ENCODE measurements around the gene CCDC170. TPM values are rescaled to one million over a fixed set of nuclear protein-coding genes. Genes with fewer than 3 reads are reported as not detected.

The CCDC170 gene
- polyA plus RNA-seq, 1 of the 3 experiments (the other 2 are of a cell fraction), result not detected

DNA sequence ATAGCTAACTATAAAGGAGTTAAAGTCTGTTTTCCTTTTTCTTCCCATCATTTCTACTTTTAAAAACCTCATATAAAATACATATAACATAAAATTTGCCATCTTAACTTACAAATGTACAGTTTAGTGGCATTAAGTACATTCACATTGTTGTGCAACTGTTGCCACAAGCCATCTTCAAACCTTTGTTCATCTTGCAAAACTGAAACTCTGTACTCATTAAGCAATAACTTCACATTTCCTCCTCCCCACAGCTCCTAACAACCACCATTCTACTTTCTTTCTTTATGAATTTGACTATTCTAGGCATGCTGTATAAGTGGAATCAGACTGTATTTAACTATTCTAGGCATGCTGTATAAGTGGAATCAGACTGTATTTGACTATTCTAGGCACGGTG lies 4.5 kb downstream of the CCDC170 start (continued):
- TF ChIP-seq, protein P1, sequence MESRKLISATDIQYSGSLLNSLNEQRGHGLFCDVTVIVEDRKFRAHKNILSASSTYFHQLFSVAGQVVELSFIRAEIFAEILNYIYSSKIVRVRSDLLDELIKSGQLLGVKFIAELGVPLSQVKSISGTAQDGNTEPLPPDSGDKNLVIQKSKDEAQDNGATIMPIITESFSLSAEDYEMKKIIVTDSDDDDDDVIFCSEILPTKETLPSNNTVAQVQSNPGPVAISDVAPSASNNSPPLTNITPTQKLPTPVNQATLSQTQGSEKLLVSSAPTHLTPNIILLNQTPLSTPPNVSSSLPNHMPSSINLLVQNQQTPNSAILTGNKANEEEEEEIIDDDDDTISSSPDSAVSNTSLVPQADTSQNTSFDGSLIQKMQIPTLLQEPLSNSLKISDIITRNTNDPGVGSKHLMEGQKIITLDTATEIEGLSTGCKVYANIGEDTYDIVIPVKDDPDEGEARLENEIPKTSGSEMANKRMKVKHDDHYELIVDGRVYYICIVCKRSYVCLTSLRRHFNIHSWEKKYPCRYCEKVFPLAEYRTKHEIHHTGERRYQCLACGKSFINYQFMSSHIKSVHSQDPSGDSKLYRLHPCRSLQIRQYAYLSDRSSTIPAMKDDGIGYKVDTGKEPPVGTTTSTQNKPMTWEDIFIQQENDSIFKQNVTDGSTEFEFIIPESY (IDR thresholded peaks at IDR 0.05; ENCODE audit: borderline replicate concordance, low read depth), result no peak
- no peak for TF ChIP-seq ELF1 (IDR thresholded peaks at IDR 0.05)
- TF ChIP-seq, protein P2, sequence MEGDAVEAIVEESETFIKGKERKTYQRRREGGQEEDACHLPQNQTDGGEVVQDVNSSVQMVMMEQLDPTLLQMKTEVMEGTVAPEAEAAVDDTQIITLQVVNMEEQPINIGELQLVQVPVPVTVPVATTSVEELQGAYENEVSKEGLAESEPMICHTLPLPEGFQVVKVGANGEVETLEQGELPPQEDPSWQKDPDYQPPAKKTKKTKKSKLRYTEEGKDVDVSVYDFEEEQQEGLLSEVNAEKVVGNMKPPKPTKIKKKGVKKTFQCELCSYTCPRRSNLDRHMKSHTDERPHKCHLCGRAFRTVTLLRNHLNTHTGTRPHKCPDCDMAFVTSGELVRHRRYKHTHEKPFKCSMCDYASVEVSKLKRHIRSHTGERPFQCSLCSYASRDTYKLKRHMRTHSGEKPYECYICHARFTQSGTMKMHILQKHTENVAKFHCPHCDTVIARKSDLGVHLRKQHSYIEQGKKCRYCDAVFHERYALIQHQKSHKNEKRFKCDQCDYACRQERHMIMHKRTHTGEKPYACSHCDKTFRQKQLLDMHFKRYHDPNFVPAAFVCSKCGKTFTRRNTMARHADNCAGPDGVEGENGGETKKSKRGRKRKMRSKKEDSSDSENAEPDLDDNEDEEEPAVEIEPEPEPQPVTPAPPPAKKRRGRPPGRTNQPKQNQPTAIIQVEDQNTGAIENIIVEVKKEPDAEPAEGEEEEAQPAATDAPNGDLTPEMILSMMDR (IDR thresholded peaks at IDR 0.05), result no peak

DNA sequence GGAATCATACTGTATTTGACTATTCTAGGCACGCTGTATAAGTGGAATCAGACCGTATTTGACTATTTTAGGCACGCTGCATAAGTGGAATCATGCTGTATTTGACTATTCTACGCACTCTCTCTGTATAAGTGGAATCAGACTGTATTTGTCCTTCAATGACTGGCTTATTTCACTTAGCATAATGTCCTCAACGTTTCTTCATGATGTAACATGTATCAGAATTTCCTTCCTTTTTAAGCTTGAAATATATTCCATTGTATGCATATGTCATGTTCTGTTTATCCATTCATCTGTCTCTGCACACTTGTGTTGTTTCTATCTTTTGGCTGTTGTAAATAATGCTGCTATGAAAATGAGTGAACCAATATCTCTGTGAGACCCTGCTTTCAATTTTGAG lies 5.7 kb downstream of the CCDC170 start:
- CTCF ChIA-PET, result no interaction called here
- WGBS (ENCODE audit: low lambda C conversion rate), result 8% methylated on average over 5 of the region's 5 CpGs

More for the DNA sequence above, 5.7 kb downstream of the CCDC170 start:
- Histone ChIP-seq H2AFZ (ENCODE audit: low read depth) (no peak overlapping the region), H3K4me2 (no peak overlapping the region), H3K27ac (ENCODE audit: low read depth in 2 of 2, low read length in 1 of 2) (no peak overlapping the region), H3K4me3 (ENCODE audit: low read depth in 2 of 2, low read length in 1 of 2) (no peak overlapping the region), H3K27me3 (ENCODE audit: insufficient read depth) (peaks cover 13% of the 10 kb centered on the region; the same call in 1 of the 2 replicates), H3K9me2 (no peaks in the 10 kb centered on the region), H4K20me1 (ENCODE audit: insufficient read depth) (no peaks in the 10 kb centered on the region), H3K9me3 (no peaks in the 10 kb centered on the region), H3K36me3 (replicated peaks in 1 of 2; ENCODE audit: control insufficient read depth in 1 of 2, insufficient read depth in 2 of 2, low read length in 1 of 2) (no peaks in the 10 kb centered on the region), H3K9ac (no peak overlapping the region), H3K79me2 (ENCODE audit: insufficient read depth) (no peaks in the 10 kb centered on the region), H3F3A (replicated peaks; ENCODE audit: insufficient read depth) (no peaks in the 10 kb centered on the region), H3K4me1 (ENCODE audit: control insufficient read depth in 1 of 2, insufficient read depth in 2 of 2, low read depth in 1 of 2, low read length in 1 of 2) (no peaks in the 10 kb centered on the region)
- no peak for DNase-seq
- TF ChIP-seq ELF1 (IDR thresholded peaks at IDR 0.05), result no peak
- TF ChIP-seq EP300 (IDR thresholded peaks at IDR 0.05; ENCODE audit: borderline replicate concordance in 1 of 2, low read depth in 1 of 2, low read length in 1 of 2), result no peak
- TF ChIP-seq SMC3 (IDR thresholded peaks at IDR 0.05; ENCODE audit: low read depth, low read length), result no peak
- TF ChIP-seq, protein P3, sequence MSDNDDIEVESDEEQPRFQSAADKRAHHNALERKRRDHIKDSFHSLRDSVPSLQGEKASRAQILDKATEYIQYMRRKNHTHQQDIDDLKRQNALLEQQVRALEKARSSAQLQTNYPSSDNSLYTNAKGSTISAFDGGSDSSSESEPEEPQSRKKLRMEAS (IDR thresholded peaks at IDR 0.05; ENCODE audit: low read depth), result no peak
- TF ChIP-seq CHD2 (IDR thresholded peaks at IDR 0.05; ENCODE audit: low read length, partially characterized antibody), result no peak
- no peak for TF ChIP-seq TCF12 (IDR thresholded peaks at IDR 0.05)
- TF ChIP-seq GABPA (IDR thresholded peaks at IDR 0.05; ENCODE audit: low read depth), result no peak
- TF ChIP-seq MXI1 (IDR thresholded peaks at IDR 0.05; ENCODE audit: low read depth, low read length), result no peak
- TF ChIP-seq, protein P2 (IDR thresholded peaks at IDR 0.05), result no peak
- no peak for TF ChIP-seq FOXM1 (IDR thresholded peaks at IDR 0.05; ENCODE audit: low read depth)
- TF ChIP-seq, protein P4, sequence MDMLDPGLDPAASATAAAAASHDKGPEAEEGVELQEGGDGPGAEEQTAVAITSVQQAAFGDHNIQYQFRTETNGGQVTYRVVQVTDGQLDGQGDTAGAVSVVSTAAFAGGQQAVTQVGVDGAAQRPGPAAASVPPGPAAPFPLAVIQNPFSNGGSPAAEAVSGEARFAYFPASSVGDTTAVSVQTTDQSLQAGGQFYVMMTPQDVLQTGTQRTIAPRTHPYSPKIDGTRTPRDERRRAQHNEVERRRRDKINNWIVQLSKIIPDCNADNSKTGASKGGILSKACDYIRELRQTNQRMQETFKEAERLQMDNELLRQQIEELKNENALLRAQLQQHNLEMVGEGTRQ (IDR thresholded peaks at IDR 0.05; ENCODE audit: borderline replicate concordance, low read depth, low read length), result no peak
- TF ChIP-seq GATA2 (CRISPR knock-in tag; IDR thresholded peaks at IDR 0.05), result no peak
- TF ChIP-seq RXRA (IDR thresholded peaks at IDR 0.05; ENCODE audit: borderline replicate concordance, low read depth), result no peak
- TF ChIP-seq, protein P5, sequence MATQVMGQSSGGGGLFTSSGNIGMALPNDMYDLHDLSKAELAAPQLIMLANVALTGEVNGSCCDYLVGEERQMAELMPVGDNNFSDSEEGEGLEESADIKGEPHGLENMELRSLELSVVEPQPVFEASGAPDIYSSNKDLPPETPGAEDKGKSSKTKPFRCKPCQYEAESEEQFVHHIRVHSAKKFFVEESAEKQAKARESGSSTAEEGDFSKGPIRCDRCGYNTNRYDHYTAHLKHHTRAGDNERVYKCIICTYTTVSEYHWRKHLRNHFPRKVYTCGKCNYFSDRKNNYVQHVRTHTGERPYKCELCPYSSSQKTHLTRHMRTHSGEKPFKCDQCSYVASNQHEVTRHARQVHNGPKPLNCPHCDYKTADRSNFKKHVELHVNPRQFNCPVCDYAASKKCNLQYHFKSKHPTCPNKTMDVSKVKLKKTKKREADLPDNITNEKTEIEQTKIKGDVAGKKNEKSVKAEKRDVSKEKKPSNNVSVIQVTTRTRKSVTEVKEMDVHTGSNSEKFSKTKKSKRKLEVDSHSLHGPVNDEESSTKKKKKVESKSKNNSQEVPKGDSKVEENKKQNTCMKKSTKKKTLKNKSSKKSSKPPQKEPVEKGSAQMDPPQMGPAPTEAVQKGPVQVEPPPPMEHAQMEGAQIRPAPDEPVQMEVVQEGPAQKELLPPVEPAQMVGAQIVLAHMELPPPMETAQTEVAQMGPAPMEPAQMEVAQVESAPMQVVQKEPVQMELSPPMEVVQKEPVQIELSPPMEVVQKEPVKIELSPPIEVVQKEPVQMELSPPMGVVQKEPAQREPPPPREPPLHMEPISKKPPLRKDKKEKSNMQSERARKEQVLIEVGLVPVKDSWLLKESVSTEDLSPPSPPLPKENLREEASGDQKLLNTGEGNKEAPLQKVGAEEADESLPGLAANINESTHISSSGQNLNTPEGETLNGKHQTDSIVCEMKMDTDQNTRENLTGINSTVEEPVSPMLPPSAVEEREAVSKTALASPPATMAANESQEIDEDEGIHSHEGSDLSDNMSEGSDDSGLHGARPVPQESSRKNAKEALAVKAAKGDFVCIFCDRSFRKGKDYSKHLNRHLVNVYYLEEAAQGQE (IDR thresholded peaks at IDR 0.05; ENCODE audit: low read depth, low read length), result no peak
- TF ChIP-seq JUND (IDR thresholded peaks at IDR 0.05), result no peak
- no peak for TF ChIP-seq FOXJ3 (CRISPR knock-in tag; IDR thresholded peaks at IDR 0.05)
- no peak for TF ChIP-seq NFIC (IDR thresholded peaks at IDR 0.05; ENCODE audit: borderline replicate concordance)
- TF ChIP-seq YY1 (IDR thresholded peaks at IDR 0.05; ENCODE audit: low read depth), result no peak
- no peak for TF ChIP-seq MEF2A (IDR thresholded peaks at IDR 0.05; ENCODE audit: borderline replicate concordance, low read depth)
- POLR2A ChIA-PET, result no interaction called here
